Central memory CD8-positive, alpha-beta T cell (primary cell): ENCODE measurements around the gene SKAP2.
A peak's percentile ranks its signal among the peaks of the same experiment; 100 is the strongest.

Experiments used
- ATAC-seq: fragments of 150-1000 bp; cut with Tn5 transposase; replicated peaks from 2 replicates; pipeline ENCODE4 v1.10.0; 2022; ENCODE audit warnings: mild to moderate bottlenecking, moderate FRiP score, moderate number of reproducible peaks; ENCODE audit not compliant: poor library complexity, severe bottlenecking; ENCODE audit errors: extremely low read depth
- DNase-seq, 2 donors: peaks; one replicate each; pipeline ENCODE4 v3.0.0; 2021; ENCODE audit warnings: low spot score in 2 of 2
- H3K27ac Mint-ChIP-seq: one replicate; pipeline ENCODE4 v1.8.0; 2022; ENCODE audit warnings: low read depth, mild to moderate bottlenecking, moderate library complexity, mixed read lengths
- H3K27me3 Mint-ChIP-seq: one replicate; pipeline ENCODE4 v1.8.0; 2022; ENCODE audit warnings: mixed read lengths
- H3K36me3 Mint-ChIP-seq: one replicate; pipeline ENCODE4 v1.8.0; 2022; ENCODE audit warnings: mild to moderate bottlenecking, moderate library complexity, mixed read lengths; ENCODE audit not compliant: insufficient read depth
- H3K4me1 Mint-ChIP-seq: one replicate; pipeline ENCODE4 v1.8.0; 2022; ENCODE audit warnings: mixed read lengths
- H3K4me3 Mint-ChIP-seq: one replicate; pipeline ENCODE4 v1.8.0; 2022; ENCODE audit warnings: mild to moderate bottlenecking, moderate library complexity, mixed read lengths
- H3K9me3 Mint-ChIP-seq: one replicate; pipeline ENCODE4 v1.8.0; 2022; ENCODE audit warnings: mixed read lengths

SKAP2 gene

DNA sequence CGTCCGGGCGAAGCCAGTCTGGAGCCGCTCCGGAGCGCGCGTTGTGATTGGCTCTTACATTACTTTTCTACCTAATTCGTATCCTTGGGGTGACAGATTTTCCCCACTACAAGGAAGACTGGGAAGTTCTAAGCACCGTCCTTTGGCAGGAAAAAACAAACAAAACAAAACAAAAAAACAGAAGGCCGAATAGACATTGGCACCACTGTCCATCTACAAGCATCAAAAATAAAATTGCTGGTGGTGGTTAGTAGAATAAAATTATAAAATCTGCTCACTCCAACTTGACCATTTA lies 651 bp upstream of the SKAP2 start:
- H3K4me3 Mint-ChIP-seq: peak overlapping the region; percentile 85
- H3K27me3 Mint-ChIP-seq: peaks cover 16% of the 10 kb centered on the region
- peaks cover 8% of the 10 kb centered on the region for H3K36me3 Mint-ChIP-seq
- H3K4me1 Mint-ChIP-seq: peaks cover 15% of the 10 kb centered on the region
- DNase-seq: no peak
- peak overlapping the region; percentile 74 for H3K27ac Mint-ChIP-seq
- peaks cover 5% of the 10 kb centered on the region for H3K9me3 Mint-ChIP-seq
- ATAC-seq: peak; percentile 12

DNA sequence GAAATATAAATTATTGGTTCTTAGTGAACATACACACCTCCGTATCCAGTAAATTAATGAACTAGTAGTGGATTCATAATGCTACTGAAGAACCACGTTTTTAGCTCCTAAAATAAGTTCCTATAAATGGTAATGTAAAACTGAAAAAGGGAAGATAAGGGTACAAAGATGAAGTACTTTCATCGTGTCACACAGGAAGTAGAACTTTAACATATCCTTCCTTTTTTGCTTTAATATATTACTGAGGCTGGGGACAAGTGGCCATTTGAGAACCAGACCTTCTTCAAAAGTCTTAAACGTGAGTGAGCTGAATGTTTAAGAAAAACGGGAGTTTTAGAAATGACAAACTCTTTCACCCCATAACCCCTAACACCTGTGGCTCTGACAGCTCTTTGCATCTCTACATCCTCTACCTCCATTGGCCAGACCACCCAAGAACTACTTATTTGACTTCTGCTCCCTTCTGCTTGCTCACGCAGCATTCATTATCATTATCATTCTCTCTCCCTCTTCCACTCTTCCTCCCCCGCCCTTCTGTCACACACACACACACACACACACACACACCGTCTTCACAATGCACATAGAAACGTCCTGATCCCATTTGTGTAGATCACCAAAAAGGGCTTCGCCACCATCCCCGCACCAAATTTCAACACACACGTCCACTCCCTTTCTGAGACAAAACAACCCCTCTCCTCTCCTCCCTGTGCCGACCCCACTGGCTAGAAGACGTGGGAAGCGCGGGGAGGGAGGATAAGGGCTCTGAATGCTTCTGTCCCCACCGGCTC lies 677 bp downstream of the SKAP2 start:
- peaks cover 9% of the 10 kb centered on the region for H3K27me3 Mint-ChIP-seq
- peaks cover 6% of the 10 kb centered on the region for H3K36me3 Mint-ChIP-seq
- peaks cover 20% of the 10 kb centered on the region for H3K4me1 Mint-ChIP-seq
- H3K4me3 Mint-ChIP-seq: peak overlapping the region; percentile 85
- peak overlapping the region; percentile 74 for H3K27ac Mint-ChIP-seq
- ATAC-seq (peak; percentile 49), DNase-seq (peak in 1 of 2 donors; percentile 13)
- H3K9me3 Mint-ChIP-seq: peaks cover 5% of the 10 kb centered on the region

DNA sequence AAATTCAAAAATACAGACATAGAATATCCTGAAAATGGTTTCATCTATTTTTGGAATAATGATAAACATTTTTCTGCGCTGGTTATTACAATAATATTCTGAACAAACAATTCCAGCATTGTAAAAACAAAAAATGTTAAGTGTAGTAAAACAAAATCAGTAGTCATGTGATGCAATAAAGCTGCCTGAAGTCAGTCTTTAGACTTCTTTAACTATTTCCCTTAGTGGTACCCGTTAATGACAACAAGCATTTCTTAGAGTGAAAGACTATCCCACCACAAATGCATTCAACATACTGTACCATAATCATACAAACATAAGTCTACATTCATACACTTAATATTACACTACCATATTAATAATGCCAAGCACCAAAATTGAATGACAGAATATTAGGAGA lies 1.6 kb downstream of the SKAP2 start:
- Mint-ChIP-seq H3K4me3 (peak overlapping the region; percentile 85), H3K9me3 (peaks cover 5% of the 10 kb centered on the region), H3K27ac (no peak overlapping the region), H3K36me3 (peaks cover 6% of the 10 kb centered on the region), H3K4me1 (peaks cover 29% of the 10 kb centered on the region), H3K27me3 (peaks cover 15% of the 10 kb centered on the region)
- ATAC-seq (no peak), DNase-seq (no peak)

DNA sequence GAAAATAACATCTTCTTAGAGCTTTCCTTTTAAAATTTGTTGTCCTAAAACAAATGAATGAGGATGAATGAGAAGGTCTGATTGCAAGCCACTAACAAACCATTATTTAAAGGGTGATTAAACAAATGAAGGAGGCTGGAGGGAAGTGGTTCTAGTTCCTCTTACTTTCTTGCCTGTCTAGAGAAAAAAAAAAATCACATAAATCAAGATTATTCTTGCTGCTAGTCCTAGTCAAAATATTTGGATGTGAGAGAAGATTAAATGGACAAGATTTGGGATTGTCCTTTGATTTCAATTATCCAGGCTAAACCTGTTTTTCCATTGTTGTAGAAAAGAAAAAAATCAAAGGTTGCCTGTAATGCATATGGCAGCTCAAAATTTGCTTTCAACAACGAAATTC lies 3.3 kb downstream of the SKAP2 start:
- Mint-ChIP-seq H3K27me3 (peaks cover 21% of the 10 kb centered on the region), H3K9me3 (peaks cover 5% of the 10 kb centered on the region), H3K4me1 (peaks cover 35% of the 10 kb centered on the region), H3K4me3 (no peak overlapping the region), H3K27ac (no peak overlapping the region), H3K36me3 (peaks cover 6% of the 10 kb centered on the region)
- no peak for DNase-seq
- no peak for ATAC-seq

DNA sequence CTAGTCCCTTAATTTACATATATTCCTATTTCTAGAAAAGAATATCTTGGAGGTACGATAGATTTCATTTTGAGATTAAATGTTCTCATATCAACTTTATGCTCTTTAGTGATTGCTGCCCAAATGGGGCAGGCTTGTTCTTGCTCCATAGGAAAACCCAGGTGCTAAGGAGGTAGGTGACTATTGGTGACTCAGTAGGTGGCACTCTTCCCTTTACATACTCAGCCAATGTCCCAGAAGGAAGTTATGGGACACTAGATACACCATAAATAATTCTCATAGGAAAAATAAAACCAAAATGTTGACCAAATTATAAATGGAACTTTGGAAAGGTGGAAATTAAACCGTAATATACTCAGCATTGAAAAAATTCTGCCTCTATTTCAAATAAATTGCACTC lies 4.0 kb downstream of the SKAP2 start:
- peaks cover 29% of the 10 kb centered on the region for H3K4me1 Mint-ChIP-seq
- ATAC-seq: no peak
- no peak overlapping the region for H3K4me3 Mint-ChIP-seq
- H3K9me3 Mint-ChIP-seq: no peaks in the 10 kb centered on the region
- no peak overlapping the region for H3K27ac Mint-ChIP-seq
- H3K36me3 Mint-ChIP-seq: peaks cover 4% of the 10 kb centered on the region
- H3K27me3 Mint-ChIP-seq: peaks cover 21% of the 10 kb centered on the region
- no peak for DNase-seq

DNA sequence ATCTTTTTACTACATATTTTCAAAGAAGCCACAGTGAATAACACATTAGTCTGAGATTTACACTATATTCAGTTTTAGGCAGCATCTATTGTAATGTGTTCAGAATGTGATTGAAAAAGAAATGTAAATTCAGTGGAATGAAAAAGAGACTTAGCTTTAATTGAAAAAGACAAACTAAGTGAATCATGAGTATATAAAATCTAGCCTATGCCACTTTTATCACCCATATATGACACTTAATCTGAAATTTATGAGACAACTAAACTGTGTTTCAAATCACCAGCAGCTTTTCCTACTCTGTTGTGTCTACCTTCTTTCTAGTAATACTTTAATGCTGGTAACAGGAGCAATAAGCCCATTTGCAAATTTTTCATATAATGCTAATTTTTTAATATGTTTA lies 4.7 kb downstream of the SKAP2 start:
- Mint-ChIP-seq H3K4me3 (no peak overlapping the region), H3K36me3 (peaks cover 4% of the 10 kb centered on the region), H3K9me3 (no peaks in the 10 kb centered on the region), H3K27me3 (peaks cover 21% of the 10 kb centered on the region), H3K27ac (no peak overlapping the region), H3K4me1 (peaks cover 29% of the 10 kb centered on the region)
- no peak for ATAC-seq
- no peak for DNase-seq

DNA sequence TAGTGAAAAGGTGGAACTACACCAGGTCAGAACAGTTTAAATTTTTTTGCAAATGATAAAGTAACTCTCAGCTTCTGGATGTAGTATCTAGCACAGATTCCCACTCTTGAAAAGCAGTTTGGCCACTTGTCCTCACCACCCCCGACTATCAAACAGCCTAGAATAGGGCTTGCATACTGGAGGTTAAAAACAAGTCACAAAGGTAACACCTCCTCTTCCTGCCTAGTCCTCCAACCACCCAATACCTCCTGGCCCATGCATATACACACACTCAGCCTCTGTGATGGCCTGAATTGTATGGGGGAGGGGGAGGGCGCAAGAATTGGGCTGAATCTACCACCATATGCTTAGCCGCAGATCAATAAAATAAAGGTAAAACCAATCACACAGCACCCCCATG lies 5.7 kb downstream of the SKAP2 start:
- no peak overlapping the region for H3K4me3 Mint-ChIP-seq
- DNase-seq (no peak), ATAC-seq (no peak)
- H3K4me1 Mint-ChIP-seq: peaks cover 22% of the 10 kb centered on the region
- no peaks in the 10 kb centered on the region for H3K36me3 Mint-ChIP-seq
- H3K27me3 Mint-ChIP-seq: peaks cover 21% of the 10 kb centered on the region
- H3K27ac Mint-ChIP-seq: no peak overlapping the region
- H3K9me3 Mint-ChIP-seq: no peaks in the 10 kb centered on the region

DNA sequence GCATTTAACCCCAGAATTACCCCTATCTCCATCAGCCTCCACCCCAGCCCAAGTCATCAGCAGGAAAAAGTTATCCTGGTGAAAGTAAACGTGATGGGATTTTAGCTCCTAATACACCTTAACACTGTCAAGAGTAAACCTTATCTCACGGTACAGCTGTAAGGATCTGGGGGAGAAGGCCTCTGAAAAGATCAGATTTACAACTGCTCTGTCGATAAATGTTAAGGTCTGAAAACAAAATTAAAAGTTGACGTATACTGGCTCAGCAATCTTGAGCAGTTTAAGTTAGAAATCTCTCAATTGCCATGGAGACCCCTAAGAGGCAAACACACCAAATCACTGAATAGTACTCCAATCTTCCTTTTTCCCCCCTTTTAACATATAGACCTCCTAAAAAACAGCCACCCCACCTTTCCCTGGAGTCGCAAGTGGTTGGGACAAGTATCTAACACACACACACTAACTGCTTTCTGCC lies 6.1 kb downstream of the SKAP2 start:
- Mint-ChIP-seq H3K27me3 (peaks cover 21% of the 10 kb centered on the region), H3K9me3 (no peaks in the 10 kb centered on the region), H3K4me3 (no peak overlapping the region), H3K27ac (no peak overlapping the region), H3K4me1 (peaks cover 19% of the 10 kb centered on the region), H3K36me3 (no peaks in the 10 kb centered on the region)
- DNase-seq (no peak), ATAC-seq (no peak)

DNA sequence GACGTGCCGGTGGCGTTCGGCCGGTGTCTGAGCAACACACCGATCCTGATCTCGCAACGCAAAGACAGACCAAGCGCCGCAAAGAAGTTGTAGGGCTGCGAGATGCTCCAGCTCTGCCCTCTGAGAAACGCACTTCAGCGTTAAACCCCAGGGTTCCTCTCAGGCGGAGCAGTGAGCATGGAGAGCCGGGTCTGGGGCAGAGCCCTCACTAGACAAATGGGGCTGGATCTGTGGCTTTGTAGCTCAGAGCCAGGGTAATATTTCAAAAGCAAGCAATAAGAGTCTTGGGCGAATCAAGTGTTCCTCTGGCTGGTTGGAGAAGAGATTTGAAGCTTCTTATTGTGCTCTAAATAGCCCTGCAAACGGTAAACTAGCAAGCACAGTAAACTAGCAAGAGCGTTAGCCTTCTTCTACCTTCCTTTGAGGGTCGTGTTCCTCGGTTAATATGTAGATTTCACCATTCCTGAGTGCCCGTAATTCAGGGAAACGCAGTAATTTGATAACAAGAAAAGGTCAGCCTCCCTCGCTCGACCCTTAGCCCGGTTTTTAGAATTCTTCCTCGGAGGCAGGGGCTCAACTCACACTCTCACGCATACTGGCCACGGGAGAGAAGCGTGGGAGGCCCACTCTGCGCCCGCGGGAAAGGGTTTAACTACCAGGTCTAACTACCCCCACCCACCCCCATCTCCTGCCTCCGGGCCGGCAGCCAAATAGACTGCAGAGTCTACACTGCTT lies 6.7 kb downstream of the SKAP2 start:
- H3K4me3 Mint-ChIP-seq: no peak overlapping the region
- no peak for DNase-seq
- H3K27ac Mint-ChIP-seq: no peak overlapping the region
- H3K9me3 Mint-ChIP-seq: no peaks in the 10 kb centered on the region
- no peak for ATAC-seq
- H3K27me3 Mint-ChIP-seq: peaks cover 21% of the 10 kb centered on the region
- H3K4me1 Mint-ChIP-seq: peaks cover 19% of the 10 kb centered on the region
- H3K36me3 Mint-ChIP-seq: no peaks in the 10 kb centered on the region

DNA sequence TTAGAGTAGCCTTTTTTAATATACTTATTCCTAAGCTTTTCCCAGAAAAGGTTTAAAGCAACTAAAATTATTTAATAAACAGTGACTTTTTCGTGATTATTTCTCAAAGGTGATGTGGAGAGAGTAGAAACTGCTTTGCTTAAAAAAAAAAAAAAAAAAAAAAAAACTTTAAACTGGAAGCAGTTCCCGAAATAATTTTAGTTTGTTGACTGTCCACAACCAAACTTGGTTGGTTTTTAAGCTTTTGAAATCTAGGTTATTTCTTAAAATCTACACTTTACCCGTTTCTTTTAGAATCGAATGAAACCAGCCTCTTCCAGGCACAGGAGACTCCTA lies 7.3 kb downstream of the SKAP2 start:
- H3K4me3 Mint-ChIP-seq: no peak overlapping the region
- H3K36me3 Mint-ChIP-seq: no peaks in the 10 kb centered on the region
- no peaks in the 10 kb centered on the region for H3K9me3 Mint-ChIP-seq
- H3K4me1 Mint-ChIP-seq: peaks cover 19% of the 10 kb centered on the region
- no peak for DNase-seq
- no peak overlapping the region for H3K27ac Mint-ChIP-seq
- no peak for ATAC-seq
- H3K27me3 Mint-ChIP-seq: peaks cover 21% of the 10 kb centered on the region

DNA sequence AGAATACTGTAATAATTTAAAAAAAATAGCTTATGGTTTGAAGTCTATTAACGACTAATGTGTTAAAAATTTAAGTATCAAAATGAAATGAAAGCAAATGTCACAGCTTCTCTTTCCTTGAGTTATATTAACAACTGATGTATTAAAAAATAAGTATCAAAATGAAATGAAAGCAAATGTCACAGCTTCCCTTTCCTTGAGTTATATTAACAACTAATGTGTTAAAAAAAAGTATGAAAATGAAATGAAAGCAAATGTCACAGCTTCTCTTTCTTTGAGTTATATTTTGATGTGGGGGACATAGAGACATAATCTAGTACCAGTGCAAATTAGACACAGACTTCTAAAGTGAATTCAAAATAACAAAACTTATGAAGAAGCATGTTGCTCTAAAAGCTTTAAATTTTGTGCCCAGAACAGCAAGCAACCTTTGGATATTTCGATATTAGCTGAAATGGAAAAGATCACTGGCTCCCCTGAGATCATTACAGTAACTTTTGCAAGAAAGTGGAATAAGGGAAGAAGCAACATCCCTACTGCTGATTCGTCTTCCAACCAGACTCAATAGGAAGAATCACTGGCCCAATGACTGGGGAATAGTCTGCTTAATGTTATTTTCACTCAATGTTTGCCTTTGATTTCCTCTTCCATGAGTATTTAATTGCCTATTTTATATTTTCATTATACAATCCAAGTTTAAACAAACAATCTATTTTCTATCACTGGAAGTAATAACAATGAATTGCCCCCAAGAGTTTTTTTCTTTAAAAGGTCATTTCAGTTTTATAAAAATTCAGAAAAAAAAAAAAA lies 8.0 kb downstream of the SKAP2 start:
- Mint-ChIP-seq H3K27me3 (peaks cover 21% of the 10 kb centered on the region), H3K27ac (no peak overlapping the region), H3K4me1 (peaks cover 19% of the 10 kb centered on the region), H3K4me3 (no peak overlapping the region), H3K9me3 (no peaks in the 10 kb centered on the region), H3K36me3 (no peaks in the 10 kb centered on the region)
- no peak for ATAC-seq
- DNase-seq: no peak

DNA sequence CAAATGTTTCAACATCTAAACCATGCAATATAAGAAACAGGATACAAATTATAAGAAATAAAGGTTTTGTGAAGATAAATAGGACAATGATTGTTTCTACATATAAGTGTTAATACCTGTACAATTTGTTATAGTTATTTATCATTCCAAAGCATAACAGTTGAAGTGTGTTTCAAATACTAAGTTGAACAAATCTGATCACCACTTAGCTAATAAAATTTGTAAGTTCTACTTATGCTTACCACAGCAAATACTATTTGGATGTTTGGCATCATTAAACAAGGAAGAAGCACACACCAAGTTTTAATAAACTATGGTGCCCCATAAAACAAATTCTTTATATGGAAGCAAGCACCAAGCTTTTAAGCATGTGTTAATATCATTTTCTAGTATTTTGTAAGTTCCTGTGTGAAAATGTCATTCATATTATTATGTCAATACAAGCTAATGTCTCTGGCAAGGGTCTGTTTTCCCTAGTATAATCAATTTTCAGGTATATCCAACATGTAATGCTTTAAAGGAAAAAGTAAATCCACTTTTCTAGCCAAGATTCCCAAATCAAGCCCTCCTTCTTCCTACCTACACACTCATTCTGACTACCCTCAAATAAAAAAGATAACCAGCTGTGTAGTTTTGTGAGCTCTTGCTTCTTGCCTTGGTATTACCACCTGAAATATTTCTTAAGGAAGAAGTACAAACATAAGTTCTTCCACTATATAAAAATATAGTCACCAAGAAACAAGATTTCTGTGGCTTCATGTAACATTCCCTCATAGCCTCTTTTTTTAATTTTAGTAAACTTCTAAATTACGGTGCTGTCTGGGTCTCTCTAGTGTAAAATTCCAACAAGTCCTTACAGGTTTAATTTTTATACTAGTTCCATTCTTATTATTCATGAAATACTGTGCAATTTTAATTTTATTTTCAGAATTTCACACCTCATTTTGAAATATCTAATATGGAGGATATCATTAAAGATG lies 9.2 kb downstream of the SKAP2 start:
- DNase-seq: no peak
- H3K27ac Mint-ChIP-seq: no peak overlapping the region
- no peaks in the 10 kb centered on the region for H3K9me3 Mint-ChIP-seq
- peaks cover 21% of the 10 kb centered on the region for H3K27me3 Mint-ChIP-seq
- no peak for ATAC-seq
- peaks cover 2% of the 10 kb centered on the region for H3K36me3 Mint-ChIP-seq
- H3K4me3 Mint-ChIP-seq: no peak overlapping the region
- peaks cover 19% of the 10 kb centered on the region for H3K4me1 Mint-ChIP-seq
